HG02973 (cell line): ENCODE results near the gene FEM1C.

Experiments used
- ATAC-seq: cut with Tn5 transposase; IDR thresholded peaks from one replicate; pipeline ENCODE4 v1.9.1; 2021; ENCODE audit warnings: moderate library complexity; ENCODE audit not compliant: unreplicated experiment

Gene FEM1C, protein sequence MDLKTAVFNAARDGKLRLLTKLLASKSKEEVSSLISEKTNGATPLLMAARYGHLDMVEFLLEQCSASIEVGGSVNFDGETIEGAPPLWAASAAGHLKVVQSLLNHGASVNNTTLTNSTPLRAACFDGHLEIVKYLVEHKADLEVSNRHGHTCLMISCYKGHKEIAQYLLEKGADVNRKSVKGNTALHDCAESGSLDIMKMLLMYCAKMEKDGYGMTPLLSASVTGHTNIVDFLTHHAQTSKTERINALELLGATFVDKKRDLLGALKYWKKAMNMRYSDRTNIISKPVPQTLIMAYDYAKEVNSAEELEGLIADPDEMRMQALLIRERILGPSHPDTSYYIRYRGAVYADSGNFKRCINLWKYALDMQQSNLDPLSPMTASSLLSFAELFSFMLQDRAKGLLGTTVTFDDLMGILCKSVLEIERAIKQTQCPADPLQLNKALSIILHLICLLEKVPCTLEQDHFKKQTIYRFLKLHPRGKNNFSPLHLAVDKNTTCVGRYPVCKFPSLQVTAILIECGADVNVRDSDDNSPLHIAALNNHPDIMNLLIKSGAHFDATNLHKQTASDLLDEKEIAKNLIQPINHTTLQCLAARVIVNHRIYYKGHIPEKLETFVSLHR

DNA sequence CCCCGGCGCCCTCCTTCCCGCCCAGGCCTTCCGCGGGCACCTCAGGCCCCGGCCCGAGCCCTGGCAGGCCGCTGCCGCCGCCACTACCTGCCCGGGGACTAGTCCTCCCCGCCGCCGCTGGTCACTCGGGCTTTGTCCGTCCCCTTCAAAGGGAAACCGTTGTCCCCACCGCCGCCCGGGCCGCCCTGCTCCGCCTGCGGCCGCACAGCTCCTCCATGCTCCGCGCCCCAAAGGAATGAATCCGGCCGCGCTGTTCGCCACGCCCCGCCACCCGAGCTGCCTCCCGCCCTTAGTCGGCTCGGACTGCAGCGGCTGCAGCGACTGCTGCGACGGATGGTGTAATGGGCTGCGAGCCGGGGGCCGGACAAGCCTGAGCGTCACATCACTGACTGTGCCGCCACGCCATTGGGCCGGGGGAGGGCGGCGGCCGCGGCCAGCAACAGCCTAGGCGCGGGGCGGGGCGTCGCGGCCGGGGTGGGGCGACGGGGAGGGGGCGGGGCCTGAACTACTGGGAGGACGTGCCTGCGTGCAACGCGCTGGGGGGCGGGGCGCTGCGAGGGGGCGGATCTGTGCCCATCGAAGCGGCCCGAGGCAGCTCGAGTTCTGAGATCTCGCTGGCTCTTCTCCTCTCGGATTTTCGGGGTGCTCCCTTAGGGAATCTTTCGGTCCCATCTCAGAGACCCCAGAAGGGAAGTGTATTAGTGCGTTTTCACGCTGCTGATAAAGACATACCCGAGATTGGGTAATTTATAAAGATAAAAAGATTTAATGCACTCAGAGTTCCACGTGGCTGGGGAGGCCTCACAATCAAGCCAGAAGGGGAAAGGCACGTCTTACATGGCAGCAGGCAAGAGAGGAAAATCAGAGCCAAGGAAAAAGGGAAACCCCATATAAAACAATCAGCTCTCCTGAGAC lies at the start of gene FEM1C:
TSS of gene FEM1C (minus strand) at position 340 of the 915 bp plus-strand sequence. CDS start 1,282 bp downstream, outside the sequence.
- ATAC-seq = peak; percentile 96

DNA sequence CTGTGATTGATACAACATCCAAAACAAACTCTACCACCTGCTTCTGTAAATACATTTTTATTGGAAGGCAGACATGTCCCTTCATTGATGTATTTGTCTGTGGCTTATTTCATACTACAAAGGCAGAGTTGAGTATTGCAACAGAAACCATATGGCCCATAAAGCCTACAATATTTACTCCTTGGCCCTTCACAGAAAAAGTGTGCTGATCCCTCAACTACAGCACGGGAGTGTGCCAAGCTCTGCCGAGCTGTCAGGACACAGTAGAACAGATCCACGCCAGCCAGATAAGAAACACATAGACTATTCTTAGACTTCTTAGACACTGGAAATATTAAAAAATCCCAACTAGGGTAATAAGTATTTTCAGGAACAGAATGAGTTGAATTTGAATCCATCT lies 44.5 kb upstream of the FEM1C start:
- ATAC-seq = no peak

DNA sequence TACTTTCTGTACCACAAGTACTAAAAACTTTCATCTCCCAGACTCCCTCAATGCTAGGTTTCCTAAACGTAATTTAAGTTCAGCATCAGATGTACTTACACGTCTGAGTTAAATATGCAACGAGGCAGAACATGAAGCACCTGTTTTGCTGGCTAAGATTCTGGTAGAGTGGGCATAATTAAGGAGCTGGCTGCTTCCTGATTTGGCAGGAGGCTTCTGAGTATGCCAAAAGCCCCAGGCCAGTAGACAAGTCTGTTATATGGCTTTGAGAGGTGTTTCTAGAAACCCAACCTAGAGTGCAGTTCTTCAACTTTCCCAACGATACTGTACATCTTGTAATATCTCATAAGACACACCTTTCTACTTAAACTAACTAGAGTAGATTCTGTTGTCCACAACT lies 44.1 kb upstream of the FEM1C start:
- no peak for ATAC-seq

- ATAC-seq = no peak
These were observed 42.1 kb upstream of the FEM1C start for GRCh38 chr5:115586525-115587146.

DNA sequence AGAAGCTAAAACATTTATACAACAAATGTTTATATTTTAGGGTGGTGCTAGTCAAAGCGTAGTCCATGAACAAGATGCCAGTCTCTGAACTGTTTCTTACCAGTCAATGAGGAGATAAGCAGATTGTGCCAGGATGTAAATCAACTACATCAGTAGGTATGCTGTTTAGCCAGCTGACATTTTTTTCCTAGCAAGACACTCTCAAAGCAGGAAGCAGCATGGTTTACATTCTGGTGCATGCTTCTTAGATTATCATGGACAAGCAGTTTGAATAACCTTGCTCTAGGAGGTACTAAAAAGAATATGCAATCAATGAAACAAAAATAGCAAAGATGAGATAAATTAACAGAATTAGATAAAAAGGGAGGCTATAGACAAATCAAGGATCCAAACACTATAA lies 40.7 kb upstream of the FEM1C start:
- ATAC-seq = no peak

- ATAC-seq = no peak
These were observed 39.9 kb upstream of the FEM1C start for GRCh38 chr5:115584501-115584900.

GRCh38 chr5:115583474-115583873 lies 38.9 kb upstream of the FEM1C start:
- ATAC-seq = no peak

DNA sequence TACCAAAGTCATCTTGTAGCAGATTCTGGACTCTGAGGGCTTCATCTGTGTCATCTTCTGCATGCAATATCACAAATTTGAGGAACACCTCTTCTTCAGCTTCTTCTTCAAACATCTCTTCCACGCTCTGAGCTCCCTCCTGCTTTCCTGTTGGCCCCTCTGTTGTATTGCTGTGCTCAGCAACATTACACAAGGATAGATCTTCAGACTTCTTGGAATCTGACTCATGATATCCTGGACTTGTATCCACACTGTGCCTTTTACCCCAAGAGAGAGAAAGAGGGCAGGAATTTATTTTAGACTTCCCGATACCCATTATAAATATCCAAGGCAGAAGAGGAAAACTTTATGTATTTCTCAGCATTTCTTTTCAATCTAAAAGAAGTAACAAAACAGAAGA lies 36.4 kb upstream of the FEM1C start:
- ATAC-seq = no peak

DNA sequence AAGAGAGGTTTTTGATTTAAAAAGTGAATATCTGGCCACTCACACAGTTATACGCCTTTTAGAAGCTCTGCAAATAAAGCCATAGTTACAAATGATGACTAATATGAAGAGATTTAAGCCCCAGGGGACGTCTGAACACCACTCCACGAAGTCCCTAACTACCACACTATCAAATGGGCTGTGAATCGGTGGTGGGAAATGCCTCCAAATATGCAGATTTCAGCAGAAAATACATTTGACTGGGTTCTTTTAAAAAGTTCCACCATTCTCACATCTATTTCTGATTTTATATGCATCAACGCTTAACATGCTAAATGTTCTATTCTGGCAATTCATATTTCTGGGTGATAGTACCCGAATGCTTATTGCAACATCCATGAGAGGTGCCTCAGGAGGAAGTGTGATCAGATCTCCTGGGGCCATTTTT lies 35.2 kb upstream of the FEM1C start:
- peak; percentile 72 for ATAC-seq

DNA sequence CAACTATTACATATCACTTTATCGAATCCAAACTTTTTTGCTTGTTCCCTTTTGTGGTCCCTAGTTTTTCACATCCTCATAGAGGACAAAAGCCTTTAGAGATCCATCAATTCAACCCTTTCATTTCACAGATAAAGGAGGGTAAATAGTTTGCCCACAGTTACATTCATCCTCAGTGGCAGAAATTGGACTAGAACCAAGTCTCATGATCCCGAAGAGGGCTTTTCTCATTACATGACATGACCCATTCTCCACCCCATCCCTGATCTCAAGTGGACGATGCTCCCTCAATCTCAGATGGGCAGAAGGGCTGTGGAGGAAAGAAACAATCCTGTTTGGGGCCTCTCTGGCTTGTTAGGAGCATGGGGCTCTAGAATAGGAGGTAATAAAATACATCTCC lies 34.6 kb upstream of the FEM1C start:
- no peak for ATAC-seq

DNA sequence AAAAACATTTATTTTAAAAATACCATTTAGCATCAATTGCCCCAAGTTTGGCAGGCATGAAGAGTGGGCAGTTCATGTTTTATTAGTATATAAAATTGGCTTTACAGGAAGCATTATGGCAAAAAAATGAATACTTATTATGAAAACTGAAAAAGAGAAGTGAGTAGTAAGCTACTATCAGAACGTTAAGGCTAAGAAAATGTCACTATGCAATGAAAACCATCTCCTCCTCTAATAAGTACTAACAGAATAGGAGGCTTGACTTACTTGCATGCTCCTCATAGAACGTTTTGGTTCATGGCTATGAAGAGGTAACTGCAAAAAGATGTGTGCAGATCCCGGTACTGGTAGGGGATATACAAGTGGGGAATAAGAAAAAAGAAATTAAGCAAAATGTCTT lies 34.1 kb upstream of the FEM1C start:
- peak; percentile 50 for ATAC-seq

GRCh38 chr5:115577741-115578140 lies 33.2 kb upstream of the FEM1C start:
- ATAC-seq = no peak

- no peak for ATAC-seq
These were observed 32.8 kb upstream of the FEM1C start for GRCh38 chr5:115577329-115577728.

- peak; percentile 37 for ATAC-seq
These were observed 30.8 kb upstream of the FEM1C start for GRCh38 chr5:115575167-115576070.

GRCh38 chr5:115573133-115573532 lies 28.6 kb upstream of the FEM1C start:
- no peak for ATAC-seq

DNA sequence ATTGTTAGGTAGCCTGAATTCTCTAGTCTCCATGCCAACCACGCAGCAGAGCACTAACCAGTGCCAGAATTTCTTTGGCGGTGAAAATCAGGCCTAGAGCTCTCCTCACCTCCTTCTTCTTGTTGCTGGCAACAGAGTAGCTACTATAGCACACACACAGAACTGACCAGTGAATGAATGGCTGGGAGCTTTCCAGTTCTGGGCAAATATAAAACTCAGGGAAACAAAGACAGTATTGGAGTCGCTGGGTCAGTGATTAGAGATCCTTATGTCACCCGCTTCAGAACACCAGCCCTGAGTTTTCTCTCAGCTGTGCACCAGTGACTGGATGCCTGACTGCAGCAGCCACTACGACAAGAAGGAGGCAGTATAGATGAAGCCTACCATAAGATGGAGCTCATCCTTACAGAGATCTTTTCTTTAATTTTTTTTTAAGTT lies 26.9 kb upstream of the FEM1C start:
- ATAC-seq = no peak

DNA sequence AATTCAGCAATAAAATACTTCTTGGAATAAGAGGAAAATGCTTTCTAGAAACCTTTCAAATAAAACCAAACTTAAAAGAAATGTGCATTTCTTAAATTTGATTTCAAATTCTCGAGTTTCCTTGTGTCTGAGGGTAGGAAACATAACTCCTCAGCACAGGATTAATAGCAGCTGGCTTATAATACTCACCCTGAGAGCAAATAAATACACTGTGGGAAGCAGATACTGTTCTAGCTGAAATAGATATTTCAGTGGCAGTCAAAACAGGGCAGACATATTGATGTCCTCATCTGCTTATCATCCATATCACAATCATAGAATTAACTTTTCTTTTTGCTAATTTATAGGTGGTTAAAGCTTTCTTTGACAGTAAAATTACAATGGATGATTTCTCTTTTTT lies 24.1 kb upstream of the FEM1C start:
- no peak for ATAC-seq

GRCh38 chr5:115565233-115565632 lies 20.7 kb upstream of the FEM1C start:
- ATAC-seq = no peak

GRCh38 chr5:115561176-115561575 lies 16.6 kb upstream of the FEM1C start:
- no peak for ATAC-seq

DNA sequence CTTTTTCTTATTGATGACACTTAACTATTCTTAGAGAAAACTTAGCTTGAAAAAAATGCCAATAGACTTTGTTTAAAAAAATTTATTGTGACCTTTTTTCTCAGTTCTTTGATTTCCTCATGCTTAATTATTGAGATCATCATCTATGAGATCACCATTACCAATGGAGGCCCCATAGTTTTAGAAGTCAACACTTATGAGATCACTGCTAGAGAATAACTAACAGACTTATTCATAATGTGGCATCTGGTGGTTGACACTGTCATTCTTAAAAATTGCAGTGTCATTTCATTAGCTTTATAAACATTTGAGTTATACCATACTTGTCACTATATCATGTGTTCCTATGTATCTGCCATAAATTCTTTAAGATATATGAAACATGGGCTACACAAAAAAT lies 14.9 kb upstream of the FEM1C start:
- no peak for ATAC-seq
